Measurements from ENCODE around the gene NT5DC2.

Gene NT5DC2

GRCh38 chr3:52487788-52488691, 45.6 kb downstream of the NT5DC2 start:
- DNase-seq (ENCODE audit: low read depth): no peak

GRCh38 chr3:52487050-52487787, 46.4 kb downstream of the NT5DC2 start:
- DNase-seq (ENCODE audit: low read depth): no peak

GRCh38 chr3:52484680-52485461, 48.8 kb downstream of the NT5DC2 start:
- DNase-seq (ENCODE audit: low read depth): no peak

DNA sequence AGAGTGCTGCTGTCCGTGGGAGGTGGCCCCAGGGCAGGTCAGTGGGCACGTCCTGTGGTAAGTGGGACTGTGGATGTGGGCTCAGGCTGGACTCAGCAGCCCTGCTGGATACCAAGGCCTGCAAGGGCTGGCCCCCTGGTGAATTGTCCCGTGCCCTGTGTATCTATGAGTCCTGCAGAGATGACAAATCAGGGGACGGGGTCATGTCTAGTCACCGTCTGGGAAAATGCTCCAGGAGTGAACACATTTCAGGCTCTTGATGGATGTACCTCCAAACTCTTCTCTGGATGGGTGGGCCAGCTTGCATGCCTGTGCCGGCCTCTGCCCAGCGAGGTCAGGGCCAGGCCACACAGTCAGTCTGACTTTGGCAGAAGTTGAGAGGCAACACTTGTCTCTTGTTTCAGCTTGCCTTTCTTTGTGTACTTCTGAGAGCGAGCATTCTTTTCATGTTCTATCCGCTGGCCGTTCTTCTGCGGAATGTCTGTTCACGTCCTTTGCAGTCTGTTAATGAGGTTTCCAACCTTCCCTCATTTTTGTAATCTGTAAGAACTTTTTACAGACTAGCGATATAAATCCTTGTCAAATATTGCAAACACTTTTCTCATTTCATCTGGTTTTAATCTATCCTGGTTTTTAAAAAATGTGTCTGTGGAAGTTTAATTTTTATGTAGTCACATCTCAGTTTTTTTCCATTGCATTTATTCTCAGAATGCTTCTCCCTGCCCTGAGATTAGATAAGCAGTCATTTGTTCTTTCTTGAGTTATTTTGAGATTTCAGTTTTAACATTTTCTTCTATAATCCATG, 49.9 kb downstream of the NT5DC2 start:
- no peak for DNase-seq (ENCODE audit: low read depth)

DNA sequence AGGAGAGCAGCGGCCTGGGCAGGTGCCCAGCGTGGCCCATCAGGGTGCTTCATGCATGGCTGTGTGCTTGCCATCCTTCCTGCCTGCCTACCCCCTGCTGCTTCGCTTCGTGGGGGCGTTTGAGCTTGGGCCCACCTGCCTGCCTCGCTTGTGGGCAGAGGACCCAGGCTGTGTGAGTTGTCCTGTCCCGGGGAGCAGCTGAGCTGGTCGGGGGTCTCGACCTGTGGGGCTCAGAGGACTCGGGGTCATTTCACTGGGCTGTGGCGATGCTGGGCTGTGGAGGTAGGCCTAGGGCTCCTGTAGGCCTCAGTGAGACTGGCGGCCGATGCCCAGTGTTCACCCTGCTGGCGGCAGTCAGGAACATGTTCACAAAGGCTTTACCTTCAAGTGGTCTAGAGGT, 50.6 kb downstream of the NT5DC2 start:
- no peak for DNase-seq (ENCODE audit: low read depth)

GRCh38 chr3:52481819-52482521, 51.7 kb downstream of the NT5DC2 start:
- no peak for DNase-seq (ENCODE audit: low read depth)

DNA sequence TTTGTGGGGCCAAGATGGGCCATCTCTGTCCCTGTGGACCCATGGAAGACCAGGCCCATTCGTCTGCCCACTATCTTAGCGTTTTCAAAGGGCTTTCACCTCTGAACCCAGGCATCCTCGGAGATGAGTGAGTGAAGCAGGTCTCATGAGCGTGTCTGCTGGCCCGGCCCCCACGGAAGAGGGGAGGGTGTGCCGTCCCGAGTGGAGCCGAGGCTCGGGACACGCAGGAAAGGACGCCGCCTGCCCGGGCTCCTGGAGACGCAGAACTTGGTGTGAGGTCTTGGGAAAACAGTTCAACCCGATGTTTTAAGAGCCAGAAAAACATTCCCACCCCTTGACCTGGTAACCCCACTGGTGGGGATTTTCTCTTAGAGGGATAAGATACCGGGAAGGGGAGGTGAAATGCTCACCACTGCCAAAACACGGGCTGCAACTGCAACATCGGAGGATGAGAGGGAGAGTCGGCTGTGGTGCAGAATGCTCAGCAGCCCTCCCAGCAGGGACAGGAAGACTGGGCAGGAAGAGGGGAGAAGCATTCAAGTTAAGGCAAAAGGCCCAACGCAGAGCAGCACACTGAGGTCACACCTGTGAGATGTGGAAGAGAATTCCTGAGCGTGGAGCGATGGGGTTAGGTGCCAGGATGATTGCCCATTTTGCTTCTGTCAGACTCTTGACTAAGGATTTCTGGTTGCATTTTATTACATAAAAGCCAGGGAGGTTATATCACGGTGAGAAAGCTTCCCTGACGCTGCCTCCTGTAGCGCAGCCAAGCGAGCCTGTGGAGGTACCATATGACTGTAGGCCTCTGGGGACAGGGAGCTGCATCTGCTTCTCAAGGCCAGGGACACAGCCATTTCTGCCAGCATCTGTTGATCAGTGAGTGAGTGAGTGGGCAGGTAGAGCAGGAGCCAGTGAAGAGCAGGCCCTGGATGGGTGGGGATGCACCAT, 52.6 kb downstream of the NT5DC2 start:
- DNase-seq (ENCODE audit: low read depth): no peak

DNA sequence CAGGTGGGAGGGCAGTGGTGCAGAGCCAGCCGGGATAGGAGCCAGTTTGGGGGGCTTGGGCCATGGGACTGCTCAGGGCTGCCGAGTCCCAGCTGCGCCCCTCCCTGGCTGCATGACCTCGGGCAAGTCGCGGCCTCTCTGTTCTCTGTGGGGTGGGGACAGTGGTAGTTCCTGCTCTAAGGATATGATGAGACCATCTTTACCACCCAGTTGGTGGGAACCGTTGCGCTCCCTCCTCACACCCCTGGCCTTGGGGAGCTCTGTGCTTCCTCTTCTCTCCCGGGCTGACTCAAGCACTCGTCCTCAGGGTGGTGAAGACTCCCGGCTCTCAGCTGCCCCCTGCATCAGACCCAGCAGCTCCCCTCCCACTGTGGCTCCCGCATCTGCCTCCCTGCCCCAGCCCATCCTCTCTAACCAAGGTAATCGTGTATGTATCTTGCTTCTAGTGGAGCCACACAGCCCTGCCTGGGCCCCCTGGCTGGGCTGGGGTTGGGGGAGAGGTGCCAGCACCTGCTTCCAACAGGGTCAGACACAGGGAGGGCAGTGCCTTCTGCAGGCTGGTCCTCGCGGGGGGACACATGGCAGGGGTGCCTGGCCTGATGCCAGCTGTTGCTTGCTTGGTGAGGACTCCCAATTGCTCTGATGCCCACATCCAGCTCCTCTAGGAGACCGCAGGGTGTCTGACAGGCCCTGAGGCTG, 53.6 kb downstream of the NT5DC2 start:
- no peak for DNase-seq (ENCODE audit: low read depth)

- DNase-seq (ENCODE audit: low read depth): no peak
Measured at GRCh38 chr3:52479037-52479876, 54.4 kb downstream of the NT5DC2 start.

DNA sequence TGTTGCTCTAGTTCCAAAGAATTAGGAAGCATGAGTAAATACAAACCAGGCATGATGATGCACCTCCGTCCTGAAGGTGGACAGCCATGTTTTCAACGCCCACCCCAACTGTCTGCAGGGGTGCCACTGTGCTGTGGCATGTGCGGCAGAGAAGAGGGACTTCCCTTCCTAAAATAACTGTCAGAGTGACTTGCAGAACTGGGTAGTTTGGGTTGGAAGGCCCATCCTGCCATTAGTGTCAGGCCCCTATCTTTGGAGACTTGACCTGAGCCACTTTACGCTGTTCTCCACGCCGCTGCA, 55.9 kb downstream of the NT5DC2 start:
- no peak for DNase-seq (ENCODE audit: low read depth)

GRCh38 chr3:52477076-52477795, 56.4 kb downstream of the NT5DC2 start:
- no peak for DNase-seq (ENCODE audit: low read depth)
